Stomach (tissue), 4 donors: ENCODE results near the gene PRND.

Experiments
- EP300 ChIP-seq: sonication (generic); formaldehyde crosslinking; IDR thresholded peaks from one replicate; pipeline ENCODE4 v1.6.1; 2017; ENCODE audit warnings: antibody characterized with exemption
- POLR2AphosphoS5 ChIP-seq, 3 donors: sonication (generic); formaldehyde crosslinking; IDR thresholded peaks; one replicate each; pipeline ENCODE4 v1.6.1; 2016; ENCODE audit warnings: antibody characterized with exemption in 3 of 3
- TF ChIP-seq, protein P1 (sequence below), 7 experiments: fragments of 450-650 bp in 4 of 7; fragments of 200-600 bp in 3 of 7; sonication (generic) in 3 of 7; IDR thresholded peaks; one replicate each; pipeline ENCODE4 v1.5.1; 2016 to 2019; ENCODE audit warnings: antibody characterized with exemption in 7 of 7, control low read depth in 2 of 7, mild to moderate bottlenecking in 1 of 7

GRCh38 chr20:4763261-4763660 is 41.6 kb downstream of the PRND start:
- TF ChIP-seq, protein P1, sequence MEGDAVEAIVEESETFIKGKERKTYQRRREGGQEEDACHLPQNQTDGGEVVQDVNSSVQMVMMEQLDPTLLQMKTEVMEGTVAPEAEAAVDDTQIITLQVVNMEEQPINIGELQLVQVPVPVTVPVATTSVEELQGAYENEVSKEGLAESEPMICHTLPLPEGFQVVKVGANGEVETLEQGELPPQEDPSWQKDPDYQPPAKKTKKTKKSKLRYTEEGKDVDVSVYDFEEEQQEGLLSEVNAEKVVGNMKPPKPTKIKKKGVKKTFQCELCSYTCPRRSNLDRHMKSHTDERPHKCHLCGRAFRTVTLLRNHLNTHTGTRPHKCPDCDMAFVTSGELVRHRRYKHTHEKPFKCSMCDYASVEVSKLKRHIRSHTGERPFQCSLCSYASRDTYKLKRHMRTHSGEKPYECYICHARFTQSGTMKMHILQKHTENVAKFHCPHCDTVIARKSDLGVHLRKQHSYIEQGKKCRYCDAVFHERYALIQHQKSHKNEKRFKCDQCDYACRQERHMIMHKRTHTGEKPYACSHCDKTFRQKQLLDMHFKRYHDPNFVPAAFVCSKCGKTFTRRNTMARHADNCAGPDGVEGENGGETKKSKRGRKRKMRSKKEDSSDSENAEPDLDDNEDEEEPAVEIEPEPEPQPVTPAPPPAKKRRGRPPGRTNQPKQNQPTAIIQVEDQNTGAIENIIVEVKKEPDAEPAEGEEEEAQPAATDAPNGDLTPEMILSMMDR (IDR thresholded peaks at IDR 0.05), result no peak
- no peak for TF ChIP-seq EP300
- no peak for TF ChIP-seq POLR2AphosphoS5 (IDR thresholded peaks at IDR 0.05)
